Measurements from ENCODE around the gene SLCO2A1.

SLCO2A1 gene

GRCh38 chr3:133945381-133946095 lies 84.2 kb downstream of the SLCO2A1 start:
- DNase-seq: no peak

DNA sequence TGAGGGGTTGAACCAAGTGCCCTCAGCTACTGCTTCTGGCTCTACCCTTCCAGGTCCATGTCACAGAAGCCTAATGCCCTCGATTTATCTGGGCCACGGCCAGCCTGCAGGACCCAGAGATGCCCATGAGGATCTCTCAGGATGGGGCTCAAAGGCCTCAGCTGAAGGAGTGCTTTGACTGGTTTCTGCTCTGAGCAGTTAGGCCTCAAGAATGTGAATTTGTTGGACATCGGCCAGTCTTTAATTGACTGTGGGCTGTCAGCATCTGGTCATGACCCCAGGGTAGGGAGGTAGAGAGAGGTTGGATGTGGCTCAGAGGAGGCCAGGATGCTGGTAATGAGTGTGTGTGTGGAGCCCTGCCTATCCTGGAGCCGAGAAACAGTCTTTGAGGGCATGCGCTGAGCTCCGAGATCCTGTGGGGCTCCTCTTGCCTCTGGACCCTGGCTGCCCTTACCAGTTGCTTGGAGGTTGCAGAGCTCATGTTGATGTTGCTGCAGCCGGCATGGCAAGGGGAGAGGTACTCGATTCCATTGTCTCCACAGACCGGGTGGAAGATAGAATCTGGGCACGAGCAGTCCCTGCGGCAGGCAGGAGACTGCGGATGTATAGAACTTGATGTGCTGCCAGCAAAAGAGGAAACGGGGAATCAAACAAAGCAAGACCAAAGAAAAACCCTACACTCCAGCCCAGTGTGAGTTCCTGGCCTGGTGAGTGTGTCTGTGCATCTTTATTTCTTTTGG lies 84.9 kb downstream of the SLCO2A1 start:
- DNase-seq: no peak

- DNase-seq: no peak
Observed at GRCh38 chr3:133944181-133944580, 85.5 kb downstream of the SLCO2A1 start.

GRCh38 chr3:133943639-133944141 lies 86.0 kb downstream of the SLCO2A1 start:
- no peak for DNase-seq

DNA sequence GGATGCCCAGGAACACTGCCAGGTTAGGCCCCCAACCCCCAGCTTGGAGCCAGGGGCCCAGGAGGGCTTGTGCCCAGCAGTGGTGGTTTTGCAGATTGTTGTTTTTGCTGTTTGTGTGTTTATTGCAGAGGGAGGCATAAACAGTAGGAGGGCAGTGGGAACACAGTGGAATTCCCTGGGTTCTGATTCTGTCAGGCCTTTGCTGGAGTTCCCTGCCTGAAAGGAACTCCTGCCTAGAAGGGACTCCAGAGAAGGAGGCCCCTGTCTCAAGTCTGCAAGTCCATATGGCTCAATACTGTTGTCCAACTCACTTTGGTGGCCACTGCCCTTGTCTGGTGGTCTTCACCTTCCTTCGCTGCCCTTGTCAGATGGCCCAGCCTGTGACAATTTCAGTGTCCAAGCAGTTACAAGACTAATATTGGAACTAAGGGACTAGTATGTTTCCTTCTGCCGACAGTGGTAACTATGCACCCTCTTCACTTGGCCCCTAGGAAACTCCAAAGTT lies 86.6 kb downstream of the SLCO2A1 start:
- DNase-seq: no peak

- DNase-seq: no peak
Observed at GRCh38 chr3:133941415-133941821, 88.3 kb downstream of the SLCO2A1 start.

- no peak for DNase-seq
Observed at GRCh38 chr3:133940536-133940935, 89.2 kb downstream of the SLCO2A1 start.

GRCh38 chr3:133939463-133939835 lies 90.3 kb downstream of the SLCO2A1 start:
- DNase-seq: no peak

GRCh38 chr3:133938770-133939462 lies 90.8 kb downstream of the SLCO2A1 start:
- no peak for DNase-seq

- no peak for DNase-seq
Observed at GRCh38 chr3:133937756-133938601, 91.7 kb downstream of the SLCO2A1 start.

DNA sequence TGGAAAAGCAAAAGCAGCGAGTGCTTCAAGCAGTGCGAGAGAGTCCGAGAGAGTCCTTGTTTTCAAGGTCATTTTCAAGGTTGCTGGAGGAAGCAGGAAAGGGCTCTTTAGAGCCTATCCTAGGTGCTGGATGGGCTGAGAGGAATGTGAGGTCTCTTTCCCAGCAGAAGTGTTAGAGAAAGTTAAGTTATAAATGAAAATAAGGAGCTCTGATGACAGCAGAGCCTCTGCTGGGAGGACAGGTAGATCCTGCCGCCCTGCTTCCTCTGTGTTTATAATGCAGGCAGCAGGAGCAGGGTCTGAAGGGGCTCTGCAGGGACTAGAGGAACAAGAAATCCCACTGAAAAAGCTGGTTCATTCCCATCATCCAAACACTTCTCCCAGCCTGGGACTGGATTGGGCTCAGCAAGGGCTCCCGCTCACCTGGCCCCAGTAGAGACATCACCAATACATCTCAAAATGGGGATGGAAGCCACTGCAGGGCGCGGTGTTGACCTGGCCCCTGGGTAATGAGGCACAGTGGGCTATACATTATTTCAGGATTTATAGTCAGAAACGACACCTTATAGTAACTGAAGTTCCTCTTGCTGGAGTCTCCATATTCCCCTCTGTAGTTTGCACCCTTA lies 92.6 kb downstream of the SLCO2A1 start:
- DNase-seq: no peak

GRCh38 chr3:133935843-133936769 lies 93.6 kb downstream of the SLCO2A1 start:
- DNase-seq: no peak

- no peak for DNase-seq
Observed at GRCh38 chr3:133934996-133935842, 94.5 kb downstream of the SLCO2A1 start.

DNA sequence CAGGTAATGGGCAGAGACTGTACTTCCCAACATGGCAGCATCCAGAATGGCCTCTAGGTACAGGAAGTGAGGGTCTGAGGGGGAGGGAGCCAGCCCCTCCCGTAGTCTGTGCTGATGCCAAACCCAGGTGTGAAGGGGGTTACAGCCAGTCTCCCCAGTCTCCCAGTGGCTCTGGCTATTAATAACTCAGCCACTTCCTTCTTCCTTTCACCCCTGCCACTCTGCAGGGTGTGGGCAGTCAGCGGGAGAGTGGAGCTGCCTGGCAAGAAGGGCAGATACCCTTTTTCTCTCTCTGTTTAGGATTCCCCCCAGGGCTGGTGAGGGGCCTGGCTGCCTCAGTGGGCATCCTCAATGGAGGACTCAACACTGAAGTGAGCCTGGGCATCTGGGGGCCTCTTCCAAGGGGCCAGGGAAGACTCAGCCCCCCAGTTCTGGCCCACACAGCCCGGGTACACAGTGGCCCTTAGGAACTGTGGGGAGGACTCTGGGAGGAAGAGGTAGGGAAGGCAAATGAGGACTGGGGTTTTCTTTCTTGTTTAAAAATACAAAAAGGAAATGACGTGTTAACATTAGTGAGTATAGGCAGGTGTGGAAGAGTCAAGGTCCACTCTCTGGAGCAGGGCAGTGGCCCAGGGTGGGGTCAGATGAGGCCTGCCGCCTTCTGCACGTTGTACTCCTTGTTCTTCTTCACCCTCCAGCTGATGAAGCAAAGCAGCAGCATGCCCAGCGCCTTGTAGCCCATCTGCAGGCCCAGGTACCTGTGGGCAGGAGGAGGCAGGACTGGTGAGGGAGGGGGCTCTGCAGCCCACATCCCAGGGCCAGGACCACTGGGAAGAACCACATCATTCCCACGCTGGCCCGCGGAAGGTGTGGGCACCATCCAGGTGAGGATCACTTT lies 95.4 kb downstream of the SLCO2A1 start:
- no peak for DNase-seq

GRCh38 chr3:133933097-133934024 lies 96.4 kb downstream of the SLCO2A1 start:
- DNase-seq: no peak

- no peak for DNase-seq
Observed at GRCh38 chr3:133932009-133932408, 97.7 kb downstream of the SLCO2A1 start.

GRCh38 chr3:133931084-133931483 lies 98.6 kb downstream of the SLCO2A1 start:
- DNase-seq: no peak
